Measurements from ENCODE around the gene OR4M1. TPM values are rescaled to one million over a fixed set of nuclear protein-coding genes. Genes with fewer than 3 reads are reported as not detected.
"Not testable (repeated sequence)": the region's sequence is repeated elsewhere in the genome, so short reads cannot be mapped to it uniquely, and the experiment has no call there.

Gene OR4M1
- total RNA-seq, 1 donor from 2014 or later, result not detected

GRCh38 chr14:19823765-19824164, 50.5 kb downstream of the OR4M1 start:
- TF ChIP-seq CTCF (conservative IDR thresholded peaks at IDR 0.05), result no peak
- no peaks in the 10 kb centered on the region for H3K27me3 Mint-ChIP-seq
- H3K9me3 Mint-ChIP-seq, result no peaks in the 10 kb centered on the region
- no peak overlapping the region for H3K4me3 Mint-ChIP-seq
- DNase-seq (ENCODE audit: extremely low spot score, unreplicated experiment), result no peak
- H3K36me3 Mint-ChIP-seq, result no peaks in the 10 kb centered on the region
- no peak overlapping the region for H3K27ac Mint-ChIP-seq
- H3K4me1 Mint-ChIP-seq (ENCODE audit: unreplicated experiment), result no peaks in the 10 kb centered on the region

GRCh38 chr14:19827626-19828244, 54.4 kb downstream of the OR4M1 start:
- not testable (repeated sequence) for DNase-seq (ENCODE audit: extremely low spot score, unreplicated experiment); H3K4me3 Mint-ChIP-seq; H3K36me3 Mint-ChIP-seq; H3K27ac Mint-ChIP-seq; H3K9me3 Mint-ChIP-seq; H3K27me3 Mint-ChIP-seq; H3K4me1 Mint-ChIP-seq (ENCODE audit: unreplicated experiment)

GRCh38 chr14:19828314-19828713, 55.0 kb downstream of the OR4M1 start:
- no peak for DNase-seq (ENCODE audit: extremely low spot score, unreplicated experiment)
- TF ChIP-seq CTCF (conservative IDR thresholded peaks at IDR 0.05), result no peak
- Mint-ChIP-seq H3K4me3 (no peak overlapping the region), H3K4me1 (ENCODE audit: unreplicated experiment) (no peaks in the 10 kb centered on the region), H3K9me3 (peaks cover 15% of the 10 kb centered on the region), H3K27ac (no peak overlapping the region), H3K36me3 (no peaks in the 10 kb centered on the region), H3K27me3 (no peaks in the 10 kb centered on the region)

Other genes starting within 250 kb of the OR4M1 start
- gene OR11H2, start 59.6 kb upstream of the OR4M1 start, total RNA-seq (ENCODE audit: low replicate concordance), result not detected in 2 replicates
- gene OR4Q3, start 29.9 kb upstream of the OR4M1 start, total RNA-seq (ENCODE audit: low replicate concordance), result not detected in 2 replicates
- not detected in 2 replicates for gene OR4N2, start 30.3 kb downstream of the OR4M1 start, total RNA-seq (ENCODE audit: low replicate concordance)
- not detected in 2 replicates for gene OR4K2, start 101.6 kb downstream of the OR4M1 start, total RNA-seq (ENCODE audit: low replicate concordance)
- not detected in 2 replicates for gene OR4K5, start 147.1 kb downstream of the OR4M1 start, total RNA-seq (ENCODE audit: low replicate concordance)
- not detected in 2 replicates for gene OR4K1, start 157.4 kb downstream of the OR4M1 start, total RNA-seq (ENCODE audit: low replicate concordance)
- not detected in 2 replicates for gene OR4K15, start 202.1 kb downstream of the OR4M1 start, total RNA-seq (ENCODE audit: low replicate concordance)
- gene OR4Q2, start 228.7 kb downstream of the OR4M1 start, total RNA-seq (ENCODE audit: low replicate concordance), result not detected in 2 replicates
- gene OR4K14, start 245.8 kb downstream of the OR4M1 start, total RNA-seq (ENCODE audit: low replicate concordance), result not detected in 2 replicates

Data from type B pancreatic cell (in vitro differentiated cells).